ENCODE measurements around the gene PPARA.
"Not testable (repeated sequence)": the region's sequence is repeated elsewhere in the genome, so short reads cannot be mapped to it uniquely, and the experiment has no call there.

PPARA gene

DNA sequence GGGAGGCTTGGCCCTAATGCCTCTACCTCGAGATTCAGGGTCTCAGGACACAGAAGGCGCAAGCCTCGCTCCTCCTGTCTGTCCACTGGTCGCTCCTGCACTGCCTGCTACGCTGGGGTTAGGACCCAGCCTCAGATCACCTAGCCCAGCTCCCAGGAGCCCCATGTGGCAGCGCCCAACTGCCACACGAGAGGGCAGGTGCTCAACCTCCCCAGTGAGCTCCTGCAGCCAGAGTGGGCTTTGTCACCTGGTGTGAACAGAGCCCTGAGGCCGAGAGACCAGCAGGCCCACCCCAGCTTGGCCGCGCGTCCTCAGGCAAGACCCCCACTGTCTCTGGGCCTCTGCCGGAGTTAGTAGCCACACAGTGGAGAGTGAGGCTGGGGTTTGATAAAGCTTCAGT is 21.7 kb upstream of the PPARA start:
- DNase-seq, result no peak

DNA sequence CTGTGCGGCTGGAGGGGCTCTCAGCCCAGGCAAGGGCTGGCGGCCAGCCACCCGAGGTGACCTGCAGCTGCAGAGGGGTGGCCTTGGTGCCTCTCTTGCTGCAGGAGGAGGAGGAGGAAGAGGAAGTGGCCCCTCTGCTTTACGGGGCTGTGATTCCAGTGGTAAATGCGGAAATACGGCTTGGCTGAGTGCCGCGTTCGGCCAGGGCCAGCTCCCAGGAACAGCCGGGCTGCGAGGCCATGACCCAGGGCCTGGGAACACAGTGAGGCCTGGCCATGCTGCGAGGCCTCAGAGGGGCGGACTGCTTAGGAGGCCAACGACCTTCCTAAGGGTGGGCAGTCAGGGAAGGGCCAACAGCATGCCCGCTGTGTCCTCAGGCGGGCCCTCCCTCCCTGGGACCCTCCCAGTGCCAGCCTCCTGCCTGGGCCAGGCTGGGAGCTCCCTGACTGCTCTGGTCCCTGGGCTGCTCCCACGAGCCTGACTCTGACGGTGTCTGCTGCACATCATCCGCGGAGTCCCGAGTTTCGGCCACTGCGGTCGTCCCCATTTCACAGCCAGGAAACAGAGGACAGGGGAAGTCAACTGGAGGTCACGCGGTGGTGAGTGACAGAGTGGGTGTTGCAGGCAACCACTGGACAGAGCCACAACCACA is 20.8 kb upstream of the PPARA start:
- no peak for DNase-seq

DNA sequence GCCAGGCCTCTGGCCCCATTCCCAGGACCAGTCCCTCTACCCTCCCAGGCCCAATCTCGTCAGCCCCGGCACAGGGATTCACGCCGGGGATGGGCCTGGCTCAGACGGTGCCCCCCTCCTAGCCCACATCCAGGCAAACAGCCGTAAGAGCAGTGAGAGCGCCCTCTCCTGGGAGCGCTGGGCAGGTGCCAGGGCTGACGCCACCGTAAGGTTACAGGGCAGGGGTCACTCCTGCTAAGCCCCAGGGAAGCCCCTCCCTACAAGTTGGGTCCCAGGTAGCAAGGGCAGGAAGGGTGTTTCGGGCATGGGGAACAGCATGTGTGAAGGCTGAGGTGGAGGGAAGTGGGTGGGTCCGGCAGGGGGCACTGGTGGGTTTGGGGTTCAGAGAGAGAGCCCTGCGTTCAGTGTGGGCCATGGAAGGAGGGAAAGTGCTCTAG is 19.2 kb upstream of the PPARA start:
- no peak for DNase-seq

DNA sequence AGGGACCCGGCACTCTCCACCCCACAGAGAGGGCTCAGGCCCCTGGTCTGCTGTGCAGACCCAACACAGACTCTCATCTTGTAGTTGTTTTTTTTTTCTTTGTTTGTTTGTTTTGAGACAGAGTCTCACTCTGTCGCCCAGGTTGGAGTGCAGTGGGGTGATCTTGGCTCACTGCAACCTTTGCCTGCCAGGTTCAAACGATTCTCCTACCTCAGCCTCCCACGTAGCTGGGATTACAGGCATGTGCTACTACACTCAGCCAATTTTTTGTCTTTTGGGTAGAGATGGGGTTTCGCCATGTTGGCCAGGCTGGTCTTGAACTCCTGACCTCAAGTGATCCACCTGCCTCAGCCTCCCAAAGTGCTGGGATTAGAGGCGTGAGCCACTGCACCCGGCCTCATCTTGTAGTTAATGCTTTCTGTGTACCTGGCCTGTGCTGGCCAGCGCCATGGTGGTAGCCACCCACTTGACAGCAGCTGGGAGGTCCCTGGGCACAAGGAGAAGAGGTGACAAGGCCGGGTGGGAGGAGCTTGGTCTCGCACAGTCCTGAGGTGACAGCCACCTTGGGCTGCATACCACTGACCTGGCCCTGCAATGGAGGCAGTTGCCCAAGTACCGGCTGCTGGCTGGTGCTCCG is 18.0 kb upstream of the PPARA start:
- DNase-seq, result not testable (repeated sequence)

DNA sequence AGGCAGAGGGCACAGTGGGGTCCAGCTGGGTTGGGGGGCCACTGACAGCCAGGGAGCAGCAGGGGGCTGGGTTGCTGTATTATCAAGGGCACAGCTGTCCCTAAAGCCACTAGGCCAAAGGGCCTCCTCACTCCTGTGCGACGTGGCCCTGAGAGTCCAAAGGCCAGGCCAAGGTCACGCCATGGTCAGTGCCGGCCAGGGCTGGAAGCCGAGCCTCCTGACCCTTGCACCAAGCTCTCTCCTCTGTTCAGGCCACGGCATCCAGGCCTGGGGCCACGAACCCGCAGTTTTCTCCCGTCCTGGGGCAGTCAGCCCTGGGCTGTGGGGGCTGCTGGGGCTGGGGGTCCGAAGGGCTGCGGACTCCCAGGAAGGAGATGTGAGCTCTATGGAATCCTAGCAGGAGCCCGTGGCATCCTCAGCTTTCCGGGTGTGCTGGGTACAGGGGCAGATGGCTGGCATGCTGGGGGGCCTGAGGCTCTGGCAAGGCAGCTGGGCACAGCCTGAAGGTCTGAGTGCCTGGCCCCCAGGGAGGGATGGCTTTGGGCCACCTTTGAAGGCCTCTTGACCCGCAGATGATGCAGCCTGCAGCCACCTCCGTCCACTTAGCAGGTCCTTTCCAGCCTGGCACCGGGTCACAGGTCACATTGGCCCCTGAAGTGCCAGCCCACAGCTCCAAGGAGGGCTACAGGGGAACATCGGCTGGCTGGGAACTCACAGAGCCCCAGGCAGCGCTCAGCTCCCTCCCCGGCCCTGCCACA is 17.3 kb upstream of the PPARA start:
- no peak for DNase-seq

DNA sequence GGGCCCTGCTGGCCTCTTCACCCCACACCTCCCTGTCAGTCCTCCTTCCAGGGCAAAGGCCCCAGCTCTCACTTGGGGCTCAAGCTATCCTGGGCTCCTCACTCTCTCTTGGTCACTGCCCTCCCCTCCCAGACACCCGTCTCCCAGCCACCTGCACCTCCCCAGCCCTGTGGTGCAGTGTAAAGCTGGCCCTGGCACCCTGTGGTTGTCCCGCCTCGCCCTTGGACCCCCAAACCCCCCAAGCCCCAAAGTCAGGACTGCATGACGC is 16.8 kb upstream of the PPARA start:
- DNase-seq, result no peak

DNA sequence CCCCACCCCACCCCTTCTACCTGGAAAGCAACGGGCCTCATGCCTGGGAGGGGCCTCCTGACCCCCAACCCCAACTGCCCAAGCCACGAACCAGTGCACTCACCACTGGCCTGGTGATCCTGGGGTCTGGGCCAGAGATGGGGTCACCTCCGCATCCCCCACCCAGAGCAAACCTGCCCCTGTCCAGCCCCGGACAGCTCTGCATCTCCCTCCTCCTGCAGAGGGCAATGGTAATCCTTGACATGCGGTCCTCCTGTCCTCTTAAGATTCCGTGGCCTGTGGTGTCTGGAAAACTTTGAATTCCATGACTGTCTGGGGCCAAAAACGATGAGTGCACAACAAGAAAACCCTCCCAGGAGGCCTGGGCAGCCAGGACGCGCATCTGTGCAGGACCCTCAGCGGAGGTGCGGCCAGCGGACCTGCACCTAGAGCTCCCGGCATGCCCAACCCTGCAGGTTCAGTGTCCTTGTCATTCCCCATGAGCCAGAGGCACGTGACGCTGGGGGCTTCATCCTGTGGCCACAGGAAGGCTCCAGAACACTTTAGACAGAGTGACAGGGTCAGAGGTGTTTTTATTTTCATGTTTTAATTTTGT is 16.1 kb upstream of the PPARA start:
- no peak for DNase-seq

DNA sequence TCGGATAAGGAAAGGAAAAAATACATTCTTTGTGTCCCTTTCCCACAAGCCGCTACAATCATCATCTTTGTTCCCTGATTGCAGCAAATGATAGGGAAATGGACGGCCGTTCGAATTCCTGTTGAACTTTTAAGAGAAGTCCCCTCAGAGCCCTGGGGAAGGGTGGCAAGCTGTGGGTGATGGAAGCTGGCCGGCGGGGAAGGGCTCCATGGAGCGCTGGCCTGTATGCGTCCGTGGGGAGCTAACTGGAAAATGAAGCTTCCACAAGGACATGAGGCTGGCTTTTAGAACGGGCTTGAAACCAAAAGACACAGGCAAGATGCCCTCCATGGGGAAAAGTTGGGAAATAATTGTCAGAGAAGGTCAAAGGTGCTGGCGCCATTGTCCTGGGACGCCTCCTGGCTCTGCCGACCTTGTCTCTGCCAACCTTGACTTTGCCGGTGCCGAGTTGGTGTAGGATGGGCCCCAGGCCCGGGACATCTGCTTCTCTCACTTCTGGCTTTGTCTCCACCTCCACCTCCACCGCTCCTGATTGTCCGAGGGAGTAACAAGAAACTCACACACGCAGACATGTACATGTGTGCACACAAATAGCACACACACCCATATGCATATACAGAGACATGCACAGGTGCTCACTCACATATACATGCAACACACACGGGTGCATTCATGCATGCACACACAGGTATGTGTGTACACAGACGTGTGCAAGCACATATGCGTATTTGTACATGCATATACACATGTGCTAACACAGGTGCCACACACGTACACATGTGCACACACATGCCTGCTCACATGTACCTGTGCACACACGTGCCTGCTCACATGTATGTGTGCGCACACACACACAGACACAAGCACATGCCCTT is 14.5 kb upstream of the PPARA start:
- no peak for DNase-seq

DNA sequence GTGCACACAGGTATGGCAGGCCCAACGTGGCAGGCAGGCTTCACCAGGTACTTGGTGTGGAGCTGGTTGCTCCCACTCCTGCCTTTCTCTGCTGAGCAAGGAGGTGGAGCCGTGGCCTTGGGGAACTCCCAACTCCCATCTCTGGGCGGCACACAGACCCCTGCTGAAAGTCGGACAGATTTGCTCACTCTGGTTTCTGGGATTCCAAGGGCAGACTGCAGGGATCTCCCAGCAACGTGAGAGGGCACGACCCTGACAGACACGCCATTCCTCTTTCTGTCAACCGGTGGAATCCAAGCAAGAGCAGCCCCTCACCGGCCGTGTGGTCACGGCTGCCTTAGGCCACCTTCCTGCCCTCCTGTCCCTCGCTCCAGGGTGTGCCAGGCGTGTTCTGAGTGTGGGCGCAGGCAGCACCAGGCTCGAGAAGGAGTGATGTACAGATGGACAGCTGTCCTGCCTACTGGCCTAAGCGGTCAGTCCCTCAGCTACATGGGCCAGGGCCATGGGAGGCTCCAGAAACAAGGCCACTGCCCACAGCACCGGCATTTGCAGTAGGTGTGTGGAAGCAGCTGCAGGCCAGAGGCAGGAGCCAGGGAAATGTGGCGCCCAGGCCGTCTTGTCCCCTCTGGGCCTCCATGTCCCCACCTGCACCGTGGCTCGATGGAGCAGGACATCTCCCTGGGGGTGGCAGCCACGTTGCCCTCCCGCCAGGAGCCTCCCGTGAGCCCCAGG is 13.7 kb upstream of the PPARA start:
- DNase-seq, result no peak

DNA sequence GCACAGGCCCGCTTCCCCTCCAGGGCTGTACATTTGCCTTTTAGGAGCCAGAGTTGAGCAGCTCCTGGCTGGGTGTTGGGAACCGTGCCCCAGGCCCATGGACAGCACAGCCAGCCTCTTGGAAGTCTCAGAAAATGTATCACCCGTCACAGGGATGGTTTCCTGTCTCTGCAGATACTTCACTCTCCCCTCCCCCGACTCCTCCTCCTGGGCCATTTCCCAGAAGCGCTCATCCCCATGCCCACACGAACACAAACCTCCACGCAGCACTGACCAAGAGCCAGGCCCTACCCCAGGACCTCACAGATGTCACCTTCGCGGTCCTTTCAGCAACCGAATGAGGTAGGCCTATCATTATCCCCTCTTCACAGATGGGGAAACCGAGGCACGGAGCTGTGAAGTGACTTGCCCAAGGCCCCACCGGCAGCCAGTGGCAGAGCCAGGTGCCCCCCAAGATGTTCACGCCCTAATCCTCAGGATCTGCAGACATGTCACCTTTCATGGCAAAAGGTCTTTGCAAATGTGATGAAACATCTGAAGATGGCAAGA is 13.0 kb upstream of the PPARA start:
- no peak for DNase-seq

DNA sequence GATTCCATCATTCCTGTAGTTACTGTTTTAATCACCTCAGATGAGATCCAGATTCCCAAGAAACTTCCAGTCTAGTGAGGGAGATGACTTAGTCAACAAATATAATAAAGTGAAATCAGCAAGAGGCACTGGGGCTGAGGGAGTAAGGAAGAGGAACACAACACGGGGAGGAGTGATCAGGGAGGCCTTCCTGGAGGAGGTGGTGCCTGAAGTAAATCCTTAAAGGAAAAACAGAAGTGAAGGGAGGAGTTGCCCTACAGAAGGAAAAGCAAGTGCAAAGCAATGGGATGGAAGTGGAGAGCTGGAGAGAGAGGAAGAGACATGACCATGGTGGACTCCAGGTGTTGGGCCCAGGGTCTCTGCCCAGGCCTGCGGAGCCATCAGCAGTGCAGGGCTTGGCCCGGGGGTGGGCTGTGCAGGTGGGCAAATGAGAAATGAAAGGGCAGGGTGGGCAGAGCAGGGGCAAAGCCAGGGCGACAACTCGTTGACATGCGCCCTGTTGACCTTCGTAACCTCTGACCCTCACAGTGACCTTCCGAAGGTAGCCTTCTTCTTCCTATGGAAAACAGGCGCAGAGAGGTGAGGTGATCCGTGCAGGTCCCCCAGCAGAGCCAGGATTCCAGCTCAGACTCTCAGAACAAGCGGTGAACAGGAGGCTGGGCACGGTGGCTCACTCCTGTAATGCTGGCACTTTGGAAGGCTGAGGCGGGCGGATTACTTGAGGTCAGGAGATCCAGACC is 12.1 kb upstream of the PPARA start:
- no peak for DNase-seq

DNA sequence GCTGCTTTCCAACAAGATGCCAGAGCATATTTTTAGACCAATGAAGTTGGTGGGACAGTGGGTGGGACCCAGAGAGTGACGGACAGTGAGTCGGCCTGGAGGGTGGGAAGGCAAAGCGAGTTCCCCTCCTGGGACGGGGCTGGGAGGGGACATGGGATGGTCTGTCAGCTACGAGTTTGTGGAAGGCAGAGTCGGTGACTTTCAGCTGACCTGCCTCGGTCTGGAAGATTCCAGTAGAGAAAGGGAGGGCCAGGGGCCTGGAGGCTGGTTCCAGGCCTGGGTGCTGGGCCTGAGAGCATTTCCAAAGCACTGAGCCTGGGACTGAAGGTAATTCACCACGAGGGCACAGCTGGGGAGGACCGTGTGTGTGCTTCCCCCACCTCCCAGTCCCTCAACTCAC is 10.9 kb upstream of the PPARA start:
- not testable (repeated sequence) for DNase-seq

DNA sequence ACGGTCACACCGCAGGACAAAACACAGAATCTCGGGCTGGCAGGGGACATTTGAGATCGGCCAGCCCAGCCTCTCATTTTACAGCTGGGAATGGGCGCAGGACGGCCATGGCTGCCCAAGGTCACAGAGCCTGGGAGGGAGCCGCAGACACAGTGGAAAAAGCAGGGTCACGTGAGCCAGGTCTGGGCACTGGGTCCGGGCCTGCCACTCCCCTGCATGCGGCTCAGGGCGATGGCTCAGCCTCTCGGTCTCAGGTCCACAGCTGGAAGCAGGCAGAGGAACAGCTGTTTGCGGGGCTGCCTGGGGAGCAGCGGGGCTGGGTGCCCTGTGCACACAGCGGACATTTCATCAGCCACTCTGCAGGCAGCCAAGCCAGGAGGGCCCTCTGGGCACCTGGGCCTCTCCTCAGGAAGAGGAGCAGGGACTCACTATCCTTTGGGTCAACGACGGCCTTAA is 10.4 kb upstream of the PPARA start:
- no peak for DNase-seq

DNA sequence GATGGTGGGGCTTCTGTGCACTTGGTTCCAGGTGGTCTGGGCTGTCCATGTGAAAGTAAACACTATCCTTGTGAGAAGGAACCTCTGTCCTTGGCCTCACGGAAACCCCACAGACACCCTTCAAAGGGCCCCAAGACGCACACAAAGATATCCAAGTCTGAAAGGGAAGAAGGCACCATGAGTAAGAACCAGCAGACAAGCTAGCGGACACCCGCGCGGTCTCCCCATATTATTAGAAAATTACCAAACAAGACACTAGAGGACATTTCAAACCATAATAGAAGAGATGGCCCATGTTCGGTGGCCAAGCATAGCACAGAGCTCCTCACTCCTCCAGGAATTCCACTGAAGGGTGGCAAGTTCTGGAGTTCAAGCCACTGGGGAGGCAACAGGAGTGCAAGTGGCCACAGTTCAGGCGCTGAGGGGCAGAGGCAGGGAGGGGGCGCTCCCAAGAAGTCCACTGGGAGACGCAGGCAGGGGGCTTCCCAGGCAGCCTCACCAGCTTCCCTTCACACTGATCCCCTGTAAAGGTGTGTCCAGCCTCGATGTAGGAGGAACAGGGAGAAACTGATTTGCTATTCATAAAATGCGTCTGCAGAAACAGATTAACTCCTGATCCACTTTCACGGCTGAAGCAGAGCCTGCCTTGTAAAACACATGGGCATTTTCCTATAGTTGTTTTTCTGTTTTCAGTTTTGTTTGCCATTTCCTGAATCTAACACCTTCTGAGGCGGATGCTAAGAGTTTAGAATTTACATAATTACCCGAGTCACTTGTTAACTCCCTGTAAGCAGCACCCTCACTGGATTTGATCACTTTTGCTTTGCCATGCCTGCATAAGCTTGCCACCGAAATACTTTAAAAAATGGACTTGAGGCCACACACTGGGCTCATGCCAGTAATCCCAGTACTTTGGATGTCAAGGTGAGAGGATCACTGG is 9.1 kb upstream of the PPARA start:
- no peak for DNase-seq

DNA sequence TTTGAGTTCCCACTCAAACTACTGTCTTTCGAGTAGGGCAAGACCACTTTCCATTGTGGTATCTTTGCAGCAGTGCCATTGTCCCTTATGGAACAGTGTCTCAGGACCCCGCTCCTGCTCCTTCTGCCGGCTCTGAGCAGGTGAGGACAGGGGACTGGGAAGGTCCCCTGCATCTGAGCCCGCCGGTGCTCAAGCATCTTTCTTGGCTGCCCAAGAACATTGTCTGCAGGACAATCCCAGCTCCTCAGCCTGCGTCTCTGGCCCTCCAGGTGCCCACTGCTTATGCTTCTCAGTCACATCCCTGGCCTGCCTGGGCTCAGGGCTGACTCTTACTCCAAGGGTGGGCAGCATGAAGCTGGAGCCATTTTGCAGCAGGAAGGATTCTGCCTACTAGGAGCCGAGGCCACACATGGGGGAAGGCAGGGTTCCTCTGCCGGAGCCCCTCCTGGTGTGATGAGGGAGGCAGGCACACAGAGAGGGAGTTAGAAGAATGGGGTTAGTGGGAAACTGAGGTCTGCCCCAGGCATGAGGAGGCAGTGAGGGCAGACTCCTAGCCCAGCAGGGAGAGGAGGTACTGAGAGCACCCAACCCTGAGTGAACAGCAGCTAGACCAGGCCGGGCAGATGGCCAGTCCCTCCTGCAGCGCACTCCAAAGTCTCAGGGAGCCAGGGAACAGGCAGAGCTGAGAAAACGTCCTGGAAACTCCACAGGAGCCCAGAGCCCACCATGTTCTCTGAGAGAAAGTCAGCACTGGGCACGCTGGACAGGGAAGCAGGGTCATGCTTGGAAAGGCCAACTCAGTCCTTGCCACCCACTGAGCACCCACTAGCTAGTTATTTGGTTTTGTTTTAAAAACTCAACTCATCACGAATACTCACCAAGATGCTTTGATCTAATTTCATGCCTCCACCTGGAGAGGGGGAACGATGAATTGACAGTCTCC is 7.5 kb upstream of the PPARA start:
- no peak for DNase-seq

DNA sequence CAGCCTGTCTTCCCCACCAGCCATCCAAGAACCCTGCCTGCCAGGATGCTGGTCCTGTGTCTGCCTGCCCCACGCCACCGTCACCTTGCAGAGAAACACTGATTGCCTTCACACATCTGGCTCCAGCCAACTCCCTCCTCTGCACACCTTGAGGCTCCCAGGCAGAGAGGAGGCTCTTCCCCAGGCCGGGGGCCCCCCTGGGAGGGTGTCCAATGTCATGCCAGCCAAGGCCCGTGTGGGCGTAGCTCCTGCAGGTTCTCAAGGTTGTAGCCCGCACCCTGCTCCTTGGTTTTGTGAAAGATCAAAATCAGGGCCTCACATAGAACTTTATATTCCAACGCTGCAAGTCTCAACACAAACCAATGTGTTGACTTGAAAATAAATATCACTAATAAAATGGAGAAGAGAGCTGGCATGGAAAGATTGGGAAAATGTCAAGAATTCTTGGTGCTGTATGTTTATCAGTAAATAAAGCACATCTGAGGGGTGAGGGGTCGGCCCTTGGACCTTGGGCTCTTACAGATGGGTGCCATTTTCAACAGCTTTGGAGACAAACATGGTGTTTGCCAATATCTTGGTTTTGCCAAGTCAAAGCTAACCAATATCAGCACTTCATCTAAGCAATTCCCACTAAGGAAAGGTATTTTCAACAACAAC is 6.7 kb upstream of the PPARA start:
- no peak for DNase-seq

DNA sequence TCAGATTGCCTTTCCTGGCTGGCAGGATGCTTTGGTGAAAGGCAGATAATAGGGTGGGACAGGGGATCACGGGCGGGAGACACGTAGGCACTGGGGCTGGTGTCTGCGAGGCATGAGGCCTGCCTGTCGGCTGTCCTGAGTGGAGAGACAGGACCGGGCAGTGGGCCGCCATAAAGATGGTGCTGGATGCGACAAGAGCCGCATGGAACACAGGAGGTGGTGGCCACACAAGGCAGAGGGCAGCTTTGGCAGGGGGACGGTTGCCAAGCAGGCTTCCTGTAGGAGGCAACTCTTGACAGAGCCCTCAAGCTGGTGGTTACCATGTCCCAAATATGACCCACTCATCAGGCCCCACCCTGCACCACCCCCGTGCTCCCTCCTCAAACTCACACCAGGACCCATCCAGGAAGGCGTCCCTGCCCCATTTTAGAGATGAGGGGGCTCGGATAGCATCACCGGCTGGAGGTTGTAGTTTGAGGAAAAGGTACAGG is 4.9 kb upstream of the PPARA start:
- DNase-seq, result no peak

DNA sequence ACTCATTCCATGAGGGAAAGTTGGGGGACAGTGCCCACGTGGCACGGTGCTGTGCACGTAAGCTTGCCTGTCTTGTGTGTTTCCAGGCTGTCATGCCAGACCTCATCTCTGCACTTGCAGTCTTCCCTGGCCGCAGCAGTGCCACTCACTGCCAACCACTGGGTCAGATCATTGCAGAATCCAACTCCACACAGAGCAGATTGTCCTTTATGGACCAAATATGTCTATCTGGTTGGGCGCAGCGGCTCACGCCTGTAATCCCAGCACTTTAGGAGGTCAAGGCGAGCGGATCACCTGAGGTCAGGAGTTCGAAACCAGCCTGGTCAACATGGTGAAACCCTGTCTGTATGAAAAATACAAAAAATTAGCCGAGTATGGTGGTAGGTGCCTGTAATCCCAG is 4.4 kb upstream of the PPARA start:
- DNase-seq, result no peak
